ENCODE data around the gene PRKCA. TPM values are rescaled to one million over a fixed set of nuclear protein-coding genes. Genes with fewer than 3 reads are reported as not detected.

PRKCA gene
- total and polyA plus RNA-seq, 10 of the 15 experiments (the other 5 are each of a cell fraction or from before 2014, with no cell fraction given): 0.11 to 14.6 (median 0.72) TPM

DNA sequence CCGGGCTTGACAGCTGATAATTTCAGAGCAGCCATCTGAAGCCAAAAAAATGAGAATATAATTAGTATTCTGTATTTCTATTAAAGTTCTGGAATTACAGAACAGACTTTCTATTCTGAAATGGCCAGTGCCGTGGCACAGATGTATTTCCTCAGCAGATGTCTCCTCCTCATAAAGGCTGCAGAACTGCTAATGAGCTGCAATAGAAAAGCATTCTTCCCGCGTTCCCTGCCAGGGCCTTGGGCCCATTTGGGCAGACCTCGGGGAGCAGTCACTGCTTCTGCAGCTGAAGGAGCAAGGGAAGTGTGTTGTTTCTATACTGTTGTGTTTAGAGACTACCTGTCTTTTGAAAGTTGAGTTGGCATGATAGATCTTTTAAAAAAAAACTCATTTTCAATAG, 379.9 kb downstream of the PRKCA start:
- intact Hi-C loops (cut with micrococcal nuclease; ENCODE audit: unreplicated experiment): no loop called here
- Histone ChIP-seq H3K79me2 (ENCODE audit: control insufficient read depth, insufficient read depth, low read length) (no peaks in the 10 kb centered on the region), H3K27me3 (replicated peaks in 1 of 2; ENCODE audit: control insufficient read depth in 2 of 2, insufficient read depth in 2 of 2, low read length in 1 of 2) (no peaks in the 10 kb centered on the region), H3K9me3 (replicated peaks; ENCODE audit: control insufficient read depth, insufficient read depth, low read length) (no peaks in the 10 kb centered on the region), H3K9ac (ENCODE audit: control insufficient read depth, insufficient read depth, low read length) (no peak overlapping the region), H2AFZ (ENCODE audit: control insufficient read depth, low read depth, low read length) (no peak overlapping the region), H3K4me2 (ENCODE audit: control insufficient read depth, insufficient read depth) (no peak overlapping the region), H3K27ac (ENCODE audit: control insufficient read depth, insufficient read depth) (no peak overlapping the region), H3K36me3 (ENCODE audit: control insufficient read depth in 2 of 2, insufficient read depth in 2 of 2, low read length in 1 of 2) (no peaks in the 10 kb centered on the region), H4K20me1 (ENCODE audit: control insufficient read depth, insufficient read depth) (no peaks in the 10 kb centered on the region), H3K4me1 (ENCODE audit: control insufficient read depth, insufficient read depth, low read length) (no peaks in the 10 kb centered on the region), H3K4me3 (no peak overlapping the region)
- no peak for FAIRE-seq
- ChIA-PET POLR2A (no interaction called here), CTCF (no interaction called here), SMC1A (ENCODE audit: uncharacterized antibody, unreplicated experiment) (no interaction called here), RAD21 (ENCODE audit: unreplicated experiment) (no interaction called here)
- no TSS peak for BruUV-seq (replicated peaks)
- in situ Hi-C loops (cut with MboI): no loop called here
- ATAC-seq: no peak
- 40% methylated on average over 5 of the region's 5 CpGs for WGBS (ENCODE audit: insufficient coverage, insufficient replicate concordance, low lambda C conversion rate, missing lambda C conversion rate)
- no peak for DNase-seq (ENCODE audit: low read depth, low spot score)
- TF ChIP-seq TAF1 (IDR thresholded peaks at IDR 0.05; ENCODE audit: borderline replicate concordance, low read depth, low read length) (no peak), RUNX3 (IDR thresholded peaks at IDR 0.05; ENCODE audit: low read length) (no peak), MYC (IDR thresholded peaks at IDR 0.05; ENCODE audit: insufficient read depth, insufficient read length, insufficient replicate concordance, low read length, severe bottlenecking) (no peak), PAX8 (IDR thresholded peaks at IDR 0.05) (no peak), BHLHE40 (IDR thresholded peaks at IDR 0.05; ENCODE audit: borderline replicate concordance in 1 of 2, low read depth in 2 of 2, low read length in 1 of 2) (no peak), SIX5 (IDR thresholded peaks at IDR 0.05; ENCODE audit: low read depth, low read length, severe bottlenecking) (no peak), NR2C1 (IDR thresholded peaks at IDR 0.05) (no peak), SIN3A (IDR thresholded peaks at IDR 0.05; ENCODE audit: low read depth, low read length) (no peak), PML (IDR thresholded peaks at IDR 0.05; ENCODE audit: low read length) (no peak), DPF2 (IDR thresholded peaks at IDR 0.05) (no peak), ZNF217 (IDR thresholded peaks at IDR 0.05) (no peak), CEBPB (IDR thresholded peaks at IDR 0.05; ENCODE audit: borderline replicate concordance in 1 of 2, low read depth in 2 of 2, low read length in 2 of 2) (no peak)
- TF ChIP-seq, protein P1, sequence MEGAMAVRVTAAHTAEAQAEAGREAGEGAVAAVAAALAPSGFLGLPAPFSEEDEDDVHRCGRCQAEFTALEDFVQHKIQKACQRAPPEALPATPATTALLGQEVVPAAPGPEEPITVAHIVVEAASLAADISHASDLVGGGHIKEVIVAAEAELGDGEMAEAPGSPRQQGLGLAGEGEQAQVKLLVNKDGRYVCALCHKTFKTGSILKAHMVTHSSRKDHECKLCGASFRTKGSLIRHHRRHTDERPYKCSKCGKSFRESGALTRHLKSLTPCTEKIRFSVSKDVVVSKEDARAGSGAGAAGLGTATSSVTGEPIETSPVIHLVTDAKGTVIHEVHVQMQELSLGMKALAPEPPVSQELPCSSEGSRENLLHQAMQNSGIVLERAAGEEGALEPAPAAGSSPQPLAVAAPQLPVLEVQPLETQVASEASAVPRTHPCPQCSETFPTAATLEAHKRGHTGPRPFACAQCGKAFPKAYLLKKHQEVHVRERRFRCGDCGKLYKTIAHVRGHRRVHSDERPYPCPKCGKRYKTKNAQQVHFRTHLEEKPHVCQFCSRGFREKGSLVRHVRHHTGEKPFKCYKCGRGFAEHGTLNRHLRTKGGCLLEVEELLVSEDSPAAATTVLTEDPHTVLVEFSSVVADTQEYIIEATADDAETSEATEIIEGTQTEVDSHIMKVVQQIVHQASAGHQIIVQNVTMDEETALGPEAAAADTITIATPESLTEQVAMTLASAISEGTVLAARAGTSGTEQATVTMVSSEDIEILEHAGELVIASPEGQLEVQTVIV (IDR thresholded peaks at IDR 0.05; ENCODE audit: borderline replicate concordance, partially characterized antibody): no peak
- TF ChIP-seq, protein P2, sequence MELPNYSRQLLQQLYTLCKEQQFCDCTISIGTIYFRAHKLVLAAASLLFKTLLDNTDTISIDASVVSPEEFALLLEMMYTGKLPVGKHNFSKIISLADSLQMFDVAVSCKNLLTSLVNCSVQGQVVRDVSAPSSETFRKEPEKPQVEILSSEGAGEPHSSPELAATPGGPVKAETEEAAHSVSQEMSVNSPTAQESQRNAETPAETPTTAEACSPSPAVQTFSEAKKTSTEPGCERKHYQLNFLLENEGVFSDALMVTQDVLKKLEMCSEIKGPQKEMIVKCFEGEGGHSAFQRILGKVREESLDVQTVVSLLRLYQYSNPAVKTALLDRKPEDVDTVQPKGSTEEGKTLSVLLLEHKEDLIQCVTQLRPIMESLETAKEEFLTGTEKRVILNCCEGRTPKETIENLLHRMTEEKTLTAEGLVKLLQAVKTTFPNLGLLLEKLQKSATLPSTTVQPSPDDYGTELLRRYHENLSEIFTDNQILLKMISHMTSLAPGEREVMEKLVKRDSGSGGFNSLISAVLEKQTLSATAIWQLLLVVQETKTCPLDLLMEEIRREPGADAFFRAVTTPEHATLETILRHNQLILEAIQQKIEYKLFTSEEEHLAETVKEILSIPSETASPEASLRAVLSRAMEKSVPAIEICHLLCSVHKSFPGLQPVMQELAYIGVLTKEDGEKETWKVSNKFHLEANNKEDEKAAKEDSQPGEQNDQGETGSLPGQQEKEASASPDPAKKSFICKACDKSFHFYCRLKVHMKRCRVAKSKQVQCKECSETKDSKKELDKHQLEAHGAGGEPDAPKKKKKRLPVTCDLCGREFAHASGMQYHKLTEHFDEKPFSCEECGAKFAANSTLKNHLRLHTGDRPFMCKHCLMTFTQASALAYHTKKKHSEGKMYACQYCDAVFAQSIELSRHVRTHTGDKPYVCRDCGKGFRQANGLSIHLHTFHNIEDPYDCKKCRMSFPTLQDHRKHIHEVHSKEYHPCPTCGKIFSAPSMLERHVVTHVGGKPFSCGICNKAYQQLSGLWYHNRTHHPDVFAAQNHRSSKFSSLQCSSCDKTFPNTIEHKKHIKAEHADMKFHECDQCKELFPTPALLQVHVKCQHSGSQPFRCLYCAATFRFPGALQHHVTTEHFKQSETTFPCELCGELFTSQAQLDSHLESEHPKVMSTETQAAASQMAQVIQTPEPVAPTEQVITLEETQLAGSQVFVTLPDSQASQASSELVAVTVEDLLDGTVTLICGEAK (IDR thresholded peaks at IDR 0.05; ENCODE audit: borderline replicate concordance): no peak
- TF ChIP-seq, protein P3, sequence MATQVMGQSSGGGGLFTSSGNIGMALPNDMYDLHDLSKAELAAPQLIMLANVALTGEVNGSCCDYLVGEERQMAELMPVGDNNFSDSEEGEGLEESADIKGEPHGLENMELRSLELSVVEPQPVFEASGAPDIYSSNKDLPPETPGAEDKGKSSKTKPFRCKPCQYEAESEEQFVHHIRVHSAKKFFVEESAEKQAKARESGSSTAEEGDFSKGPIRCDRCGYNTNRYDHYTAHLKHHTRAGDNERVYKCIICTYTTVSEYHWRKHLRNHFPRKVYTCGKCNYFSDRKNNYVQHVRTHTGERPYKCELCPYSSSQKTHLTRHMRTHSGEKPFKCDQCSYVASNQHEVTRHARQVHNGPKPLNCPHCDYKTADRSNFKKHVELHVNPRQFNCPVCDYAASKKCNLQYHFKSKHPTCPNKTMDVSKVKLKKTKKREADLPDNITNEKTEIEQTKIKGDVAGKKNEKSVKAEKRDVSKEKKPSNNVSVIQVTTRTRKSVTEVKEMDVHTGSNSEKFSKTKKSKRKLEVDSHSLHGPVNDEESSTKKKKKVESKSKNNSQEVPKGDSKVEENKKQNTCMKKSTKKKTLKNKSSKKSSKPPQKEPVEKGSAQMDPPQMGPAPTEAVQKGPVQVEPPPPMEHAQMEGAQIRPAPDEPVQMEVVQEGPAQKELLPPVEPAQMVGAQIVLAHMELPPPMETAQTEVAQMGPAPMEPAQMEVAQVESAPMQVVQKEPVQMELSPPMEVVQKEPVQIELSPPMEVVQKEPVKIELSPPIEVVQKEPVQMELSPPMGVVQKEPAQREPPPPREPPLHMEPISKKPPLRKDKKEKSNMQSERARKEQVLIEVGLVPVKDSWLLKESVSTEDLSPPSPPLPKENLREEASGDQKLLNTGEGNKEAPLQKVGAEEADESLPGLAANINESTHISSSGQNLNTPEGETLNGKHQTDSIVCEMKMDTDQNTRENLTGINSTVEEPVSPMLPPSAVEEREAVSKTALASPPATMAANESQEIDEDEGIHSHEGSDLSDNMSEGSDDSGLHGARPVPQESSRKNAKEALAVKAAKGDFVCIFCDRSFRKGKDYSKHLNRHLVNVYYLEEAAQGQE (IDR thresholded peaks at IDR 0.05; ENCODE audit: low read depth, low read length): no peak

All from GM12878 (cell line).